A673 (cell line): ENCODE data around the gene DAB1. TPM values are rescaled to one million over a fixed set of nuclear protein-coding genes. Genes with fewer than 3 reads are reported as not detected.

Source experiments
- BruUV-seq: library from RNA; stranded (reverse); fragments of 400-500 nt; replicated peaks from 2 replicates; lab custom pipeline; 2021; lab: Mats Ljungman, UMichigan
- CTCF ChIA-PET: fragments of 300-600 bp; sonication (Branson Sonifier 250); formaldehyde crosslinking; loops from one replicate; lab custom pipeline; 2022; ENCODE audit warnings: antibody characterized with exemption; lab: Charles Lee
- POLR2A ChIA-PET: fragments of 300-600 bp; sonication (Branson Sonifier 250); formaldehyde crosslinking; loops from one replicate; lab custom pipeline; 2022; ENCODE audit warnings: antibody characterized with exemption; ENCODE audit not compliant: low non-redundant PET; lab: Charles Lee
- DNase-seq: peaks from one replicate; pipeline ENCODE4 v3.0.0-alpha.2; 2015; ENCODE audit warnings: low spot score
- H3K27ac ChIP-seq: fragments of 200-600 bp; sonication (generic); 2 replicates; pipeline ENCODE4 v1.5.1; 2016; ENCODE audit warnings: mixed run types, low read depth, mild to moderate bottlenecking, mixed read lengths, antibody characterized with exemption, low read length; ENCODE audit not compliant: poor library complexity, severe bottlenecking
- H3K27me3 ChIP-seq: fragments of 200-600 bp; sonication (generic); replicated peaks from 2 replicates; pipeline ENCODE4 v1.6.1; 2017; ENCODE audit warnings: mixed run types, low read depth, mild to moderate bottlenecking, mixed read lengths, antibody characterized with exemption, low read length; ENCODE audit not compliant: insufficient read depth, poor library complexity
- H3K36me3 ChIP-seq: fragments of 200-600 bp; sonication (generic); 2 replicates; pipeline ENCODE4 v1.6.1; 2016; ENCODE audit warnings: mixed run types, mild to moderate bottlenecking, mixed read lengths, antibody characterized with exemption, low read length; ENCODE audit not compliant: insufficient read depth, poor library complexity, severe bottlenecking
- H3K4me1 ChIP-seq: fragments of 200-600 bp; sonication (generic); 2 replicates; pipeline ENCODE4 v1.6.1; 2017; ENCODE audit warnings: mixed run types, mild to moderate bottlenecking, mixed read lengths, antibody characterized with exemption, low read length; ENCODE audit not compliant: insufficient read depth, poor library complexity, severe bottlenecking
- H3K4me3 ChIP-seq: fragments of 200-600 bp; sonication (generic); 2 replicates; pipeline ENCODE4 v1.5.1; 2016; ENCODE audit warnings: low read depth, mixed run types, mild to moderate bottlenecking, mixed read lengths, low read length; ENCODE audit not compliant: poor library complexity, severe bottlenecking
- H3K9me3 ChIP-seq: fragments of 200-600 bp; sonication (generic); 2 replicates; pipeline ENCODE4 v1.6.1; 2016; ENCODE audit warnings: mixed run types, low read depth, mild to moderate bottlenecking, mixed read lengths, antibody characterized with exemption, low read length; ENCODE audit not compliant: poor library complexity, severe bottlenecking
- EZH2 ChIP-seq: fragments of 200-600 bp; sonication (generic); IDR thresholded peaks from 2 replicates; pipeline ENCODE4 v1.6.1; 2017; ENCODE audit warnings: borderline replicate concordance, low read depth, mild to moderate bottlenecking, mixed read lengths, antibody characterized with exemption, low read length; ENCODE audit not compliant: poor library complexity, severe bottlenecking
- intact Hi-C: fragments of 100-400 bp; cut with micrococcal nuclease; formaldehyde crosslinking; loops from one replicate; pipeline ENCODE4 v1.10.0; 2022; ENCODE audit not compliant: unreplicated experiment
- total RNA-seq: library from RNA; stranded (reverse); gene quantifications from 2 replicates; pipeline ENCODE4 v1.2.3, GENCODE V29; 2021
- TF ChIP-seq, protein P1 (sequence below): fragments of 300-800, 200-600 bp; sonication (generic); conservative IDR thresholded peaks from 2 replicates; pipeline ENCODE4 v1.5.1; 2017; ENCODE audit warnings: low read depth, mild to moderate bottlenecking, antibody characterized with exemption, low read length, moderate library complexity, mixed read lengths

The DAB1 gene
- total RNA-seq, 1 experiment from 2014 or later = 112 TPM

DNA sequence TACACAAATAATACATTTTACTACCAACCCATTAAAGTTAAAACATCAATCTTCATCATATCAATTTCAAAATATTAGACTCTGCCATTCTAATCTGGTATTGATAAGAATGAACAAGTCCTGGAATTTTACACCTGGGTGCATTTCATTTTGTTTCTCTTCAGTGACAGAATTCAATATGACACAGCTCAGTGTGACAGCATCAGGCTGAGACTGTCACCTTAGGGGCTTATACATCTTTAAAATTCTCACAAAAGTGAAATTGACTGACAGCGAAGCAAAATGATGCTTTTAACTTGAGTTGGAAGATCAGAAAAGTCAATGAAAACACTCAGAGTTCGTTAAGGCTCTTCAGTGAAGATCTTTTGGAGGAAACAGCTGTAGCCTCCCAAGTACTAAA lies 213.0 kb downstream of the DAB1 start:
- Histone ChIP-seq H3K9me3 (no peaks in the 10 kb centered on the region), H3K27me3 (no peaks in the 10 kb centered on the region), H3K36me3 (no peaks in the 10 kb centered on the region), H3K4me3 (no peak overlapping the region), H3K4me1 (peaks cover 29% of the 10 kb centered on the region), H3K27ac (no peak overlapping the region)
- no peak for DNase-seq
- POLR2A ChIA-PET = no interaction called here
- intact Hi-C loops = loop anchor here (10.0 kb wide), 1 partner anchor 494 kb away; no protein-coding TSS in a partner anchor
- BruUV-seq = no TSS peak
- CTCF ChIA-PET = no interaction called here
- TF ChIP-seq, protein P1, sequence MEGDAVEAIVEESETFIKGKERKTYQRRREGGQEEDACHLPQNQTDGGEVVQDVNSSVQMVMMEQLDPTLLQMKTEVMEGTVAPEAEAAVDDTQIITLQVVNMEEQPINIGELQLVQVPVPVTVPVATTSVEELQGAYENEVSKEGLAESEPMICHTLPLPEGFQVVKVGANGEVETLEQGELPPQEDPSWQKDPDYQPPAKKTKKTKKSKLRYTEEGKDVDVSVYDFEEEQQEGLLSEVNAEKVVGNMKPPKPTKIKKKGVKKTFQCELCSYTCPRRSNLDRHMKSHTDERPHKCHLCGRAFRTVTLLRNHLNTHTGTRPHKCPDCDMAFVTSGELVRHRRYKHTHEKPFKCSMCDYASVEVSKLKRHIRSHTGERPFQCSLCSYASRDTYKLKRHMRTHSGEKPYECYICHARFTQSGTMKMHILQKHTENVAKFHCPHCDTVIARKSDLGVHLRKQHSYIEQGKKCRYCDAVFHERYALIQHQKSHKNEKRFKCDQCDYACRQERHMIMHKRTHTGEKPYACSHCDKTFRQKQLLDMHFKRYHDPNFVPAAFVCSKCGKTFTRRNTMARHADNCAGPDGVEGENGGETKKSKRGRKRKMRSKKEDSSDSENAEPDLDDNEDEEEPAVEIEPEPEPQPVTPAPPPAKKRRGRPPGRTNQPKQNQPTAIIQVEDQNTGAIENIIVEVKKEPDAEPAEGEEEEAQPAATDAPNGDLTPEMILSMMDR = no peak
- TF ChIP-seq EZH2 = no peak

DNA sequence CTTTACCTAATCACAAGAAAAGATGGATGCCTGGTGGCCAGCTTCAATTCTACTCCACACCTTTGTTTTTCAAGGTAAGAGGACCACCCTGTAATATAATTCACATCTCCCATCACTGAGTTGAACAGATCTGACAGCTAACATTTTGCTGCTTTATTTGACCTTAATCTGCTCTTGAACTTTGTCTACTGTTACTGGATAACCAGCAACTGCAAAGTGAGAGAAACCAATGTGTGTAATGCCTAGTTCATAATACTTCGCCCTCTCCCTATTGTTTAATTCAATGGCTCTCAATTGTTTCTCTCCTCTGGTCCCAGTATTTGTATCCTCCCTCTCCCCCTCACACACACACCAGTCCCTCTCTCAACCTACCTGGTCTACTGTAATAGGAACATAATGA lies 214.4 kb downstream of the DAB1 start:
- Histone ChIP-seq H3K9me3 (no peaks in the 10 kb centered on the region), H3K27ac (no peak overlapping the region), H3K4me1 (peaks cover 25% of the 10 kb centered on the region), H3K27me3 (no peaks in the 10 kb centered on the region), H3K4me3 (no peak overlapping the region), H3K36me3 (no peaks in the 10 kb centered on the region)
- ChIA-PET CTCF (no interaction called here), POLR2A (no interaction called here)
- no TSS peak for BruUV-seq
- intact Hi-C loops = no loop called here
- no peak for TF ChIP-seq EZH2
- TF ChIP-seq, protein P1 = no peak
- no peak for DNase-seq

DNA sequence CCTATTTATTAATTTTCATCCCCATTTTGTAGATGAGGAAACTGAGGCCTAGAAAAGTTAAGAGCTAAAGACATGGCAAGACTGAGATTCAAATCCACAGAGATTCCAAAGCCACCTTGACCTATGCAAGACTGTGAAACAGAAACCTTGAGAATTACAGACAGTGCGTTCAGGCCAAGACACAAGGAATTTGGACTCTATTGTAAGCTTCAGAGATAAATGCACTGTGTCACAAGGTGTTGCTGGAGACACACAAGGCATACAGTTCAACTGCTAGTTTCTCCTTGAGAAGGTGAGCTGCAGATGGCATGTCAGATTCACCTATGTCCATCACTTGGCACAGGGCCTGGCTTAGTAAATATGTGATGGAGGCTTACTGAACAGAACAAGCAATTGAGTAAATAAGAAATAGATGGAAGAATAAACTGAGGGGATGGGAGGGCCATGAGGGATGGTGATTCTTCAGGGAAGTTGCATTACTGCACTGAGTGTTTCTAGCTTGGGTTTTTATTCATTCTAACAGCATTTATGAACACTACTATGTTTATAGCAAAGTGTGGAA lies 215.0 kb downstream of the DAB1 start:
- peaks cover 19% of the 10 kb centered on the region for H3K4me1 ChIP-seq
- CTCF ChIA-PET = no interaction called here
- H3K27ac ChIP-seq = no peak overlapping the region
- intact Hi-C loops = no loop called here
- no TSS peak for BruUV-seq
- no peaks in the 10 kb centered on the region for H3K9me3 ChIP-seq
- no peaks in the 10 kb centered on the region for H3K27me3 ChIP-seq
- POLR2A ChIA-PET = interaction anchor here (0.7 kb wide), 1 partner anchor 17 kb away, joined by 3 read pairs; no protein-coding TSS in a partner anchor
- H3K4me3 ChIP-seq = no peak overlapping the region
- H3K36me3 ChIP-seq = no peaks in the 10 kb centered on the region
- TF ChIP-seq EZH2 = no peak
- TF ChIP-seq, protein P1 = no peak
- DNase-seq = no peak
